EH (cell line): ENCODE results near the gene NME2.
"Not testable (repeated sequence)": the region's sequence is repeated elsewhere in the genome, so short reads cannot be mapped to it uniquely, and the experiment has no call there.

Source experiments
- DNase-seq: peaks from one replicate; pipeline ENCODE4 v3.0.0-alpha.2; 2015; ENCODE audit warnings: low read depth

NME2 gene

DNA sequence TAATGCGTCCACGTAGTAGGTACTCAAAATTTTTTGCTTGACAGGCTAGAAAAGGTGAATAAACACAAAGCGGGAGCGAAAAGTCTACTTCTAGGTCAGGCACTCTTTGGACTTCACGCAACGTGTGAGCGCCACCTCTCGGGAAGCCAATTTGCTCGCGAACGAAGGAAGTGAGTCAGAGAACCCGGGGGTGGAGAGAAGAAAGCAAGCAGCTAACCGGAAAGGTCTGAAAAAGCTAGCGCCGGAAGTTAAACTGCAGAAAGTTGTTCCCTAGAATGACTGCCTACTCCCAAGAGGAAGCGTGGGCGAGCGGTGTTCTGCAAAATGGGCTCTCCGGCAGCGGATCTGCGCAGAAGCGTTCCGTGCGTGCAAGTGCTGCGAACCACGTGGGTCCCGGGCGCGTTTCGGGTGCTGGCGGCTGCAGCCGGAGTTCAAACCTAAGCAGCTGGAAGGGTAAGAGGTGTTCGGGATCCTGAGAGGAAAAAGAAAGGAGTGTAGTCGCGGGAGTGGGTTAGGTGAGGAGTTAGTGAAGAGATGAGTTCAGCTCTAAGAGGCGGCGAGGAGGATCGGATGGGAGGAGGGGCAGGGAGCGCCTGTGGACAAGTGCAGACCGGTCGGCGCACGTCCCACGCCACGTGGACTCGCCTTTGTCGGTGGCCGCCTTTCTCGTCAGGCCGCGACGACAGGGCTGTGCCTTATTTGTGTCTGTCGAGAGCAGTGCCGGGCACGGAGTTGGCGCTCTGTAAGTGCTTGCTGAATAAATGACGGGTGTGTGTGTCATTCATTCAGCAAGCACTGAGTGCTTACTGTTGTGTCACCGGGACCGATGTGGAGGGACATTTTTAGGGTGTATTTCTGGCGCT, 12.8 kb upstream of the NME2 start, which contains the start of gene NME1:
Gene NME1 (plus strand): TSS at position 350 of the 863 bp plus-strand sequence. CDS start 2,096 bp downstream, outside the sequence.
- DNase-seq: peak; percentile 99

DNA sequence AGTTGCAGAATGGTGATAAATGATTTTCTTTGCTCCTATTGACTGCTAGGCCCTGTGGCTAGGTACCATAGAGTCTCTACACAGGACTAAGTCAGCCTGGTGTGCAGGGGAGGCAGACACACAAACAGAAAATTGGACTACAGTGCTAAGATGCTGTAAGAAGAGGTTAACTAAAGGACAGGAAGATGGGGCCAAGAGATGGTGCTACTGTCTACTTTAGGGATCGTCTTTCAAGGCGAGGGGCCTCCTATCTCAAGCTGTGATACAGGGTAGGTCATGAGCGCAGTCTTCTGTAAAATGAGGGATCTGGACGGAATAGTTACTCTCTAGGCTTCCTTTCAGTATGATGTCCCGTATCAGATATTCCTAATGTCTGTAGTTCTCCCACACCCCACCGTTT, 12.0 kb upstream of the NME2 start:
- peak; percentile 41 for DNase-seq

DNA sequence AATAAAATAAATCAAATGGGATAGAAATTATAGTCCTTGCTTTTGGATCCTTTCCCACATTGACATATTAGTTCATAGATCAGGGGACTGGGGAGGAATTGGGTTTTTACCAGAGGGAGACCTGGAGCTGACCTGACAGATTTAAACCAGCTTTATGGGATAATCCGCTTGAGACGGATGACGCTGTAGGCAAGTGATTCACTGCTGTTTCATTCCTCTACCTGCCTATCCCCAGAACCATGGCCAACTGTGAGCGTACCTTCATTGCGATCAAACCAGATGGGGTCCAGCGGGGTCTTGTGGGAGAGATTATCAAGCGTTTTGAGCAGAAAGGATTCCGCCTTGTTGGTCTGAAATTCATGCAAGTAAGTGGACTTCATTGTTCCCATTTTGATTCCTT, 10.8 kb upstream of the NME2 start:
- no peak for DNase-seq

DNA sequence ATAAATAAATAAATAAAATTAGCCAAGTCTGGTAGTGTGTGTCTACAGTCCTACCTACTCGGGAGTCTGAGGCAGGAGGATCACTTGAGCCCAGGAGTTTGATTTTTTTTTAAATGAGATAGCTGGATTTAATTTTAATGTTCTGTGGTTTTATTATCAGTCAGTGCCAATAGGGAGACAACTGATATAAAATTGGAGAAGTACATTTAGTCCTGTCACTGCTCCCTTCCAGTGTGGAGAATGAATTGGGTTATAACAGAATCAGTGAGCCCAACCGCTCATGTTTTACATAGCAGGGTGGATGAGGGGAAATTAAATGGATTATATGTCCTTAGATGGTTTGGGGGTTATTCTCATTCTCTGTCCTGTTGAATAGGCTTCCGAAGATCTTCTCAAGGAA, 6.6 kb upstream of the NME2 start:
- no peak for DNase-seq

DNA sequence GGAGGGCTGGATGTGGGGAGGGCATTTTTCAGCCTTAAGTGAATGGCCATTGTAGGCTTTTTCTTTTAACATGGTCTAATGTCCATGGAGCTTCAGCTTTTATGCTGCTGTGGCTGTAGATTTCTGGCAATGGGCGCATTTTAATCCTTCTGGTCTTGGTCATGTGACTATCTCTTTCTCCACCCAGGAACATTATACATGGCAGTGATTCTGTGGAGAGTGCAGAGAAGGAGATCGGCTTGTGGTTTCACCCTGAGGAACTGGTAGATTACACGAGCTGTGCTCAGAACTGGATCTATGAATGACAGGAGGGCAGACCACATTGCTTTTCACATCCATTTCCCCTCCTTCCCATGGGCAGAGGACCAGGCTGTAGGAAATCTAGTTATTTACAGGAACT, 4.7 kb upstream of the NME2 start:
- no peak for DNase-seq

DNA sequence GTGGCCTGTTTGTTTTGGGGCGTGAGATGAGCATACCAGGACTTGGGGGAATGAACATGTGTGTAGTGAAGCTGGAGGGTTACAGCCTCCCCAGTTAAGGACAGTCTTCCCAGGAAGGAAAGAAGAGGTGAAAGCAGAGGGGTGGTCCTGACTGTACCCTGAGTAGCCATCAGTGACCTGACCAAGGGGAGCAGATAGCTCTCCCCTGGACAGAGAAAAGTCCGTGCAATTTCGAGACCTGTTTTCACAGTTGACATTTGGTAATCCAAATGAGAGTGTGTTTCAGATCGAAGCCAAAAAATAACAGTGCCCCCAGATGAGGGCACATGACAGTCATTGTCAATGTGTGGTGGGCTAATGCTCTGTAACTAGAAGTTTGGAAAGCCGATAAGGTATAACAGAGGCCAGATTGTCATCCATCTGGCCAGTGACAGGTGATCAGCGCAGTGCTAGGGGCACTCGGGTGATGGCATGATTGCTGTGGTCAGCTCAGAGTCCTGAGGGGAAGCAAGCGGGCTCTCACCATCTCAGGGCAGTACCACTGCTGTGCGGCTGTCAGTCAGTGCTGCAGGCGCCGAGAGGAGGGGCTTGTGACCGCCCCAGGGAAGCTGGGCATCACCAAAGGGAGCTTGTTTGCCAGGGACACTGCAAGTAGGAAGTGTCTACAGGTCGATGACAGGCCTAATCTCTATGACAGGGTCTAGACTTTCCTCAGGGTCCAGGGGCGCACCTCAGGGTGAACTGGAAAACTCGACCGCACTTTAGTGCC, 1.1 kb upstream of the NME2 start:
- DNase-seq: no peak

DNA sequence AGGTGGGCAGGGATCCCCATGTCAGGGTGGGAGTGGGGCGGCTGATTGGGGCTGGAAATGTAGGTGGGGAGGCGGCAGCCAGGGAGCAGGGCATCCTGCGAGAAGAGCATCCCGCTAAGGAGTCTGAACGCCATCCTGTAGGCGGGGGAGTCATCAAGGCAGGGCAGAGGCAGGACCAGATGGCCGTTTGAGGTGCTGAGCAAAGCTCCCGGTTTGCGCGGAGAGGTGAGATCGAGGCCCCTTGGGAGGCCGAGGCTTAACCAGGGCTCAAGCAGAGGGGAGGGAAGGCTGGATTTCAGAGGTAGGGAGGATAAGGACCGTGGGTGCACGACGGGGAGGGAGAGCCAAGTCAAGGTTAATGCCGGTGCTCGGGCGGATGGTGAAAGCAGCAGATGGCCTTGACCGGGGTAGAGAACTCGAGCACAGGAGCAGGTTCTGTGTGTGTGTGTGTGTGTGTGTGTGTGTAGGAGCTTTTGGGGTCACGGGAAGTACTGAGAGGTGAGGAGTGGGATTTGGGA, 472 bp upstream of the NME2 start:
- no peak for DNase-seq

DNA sequence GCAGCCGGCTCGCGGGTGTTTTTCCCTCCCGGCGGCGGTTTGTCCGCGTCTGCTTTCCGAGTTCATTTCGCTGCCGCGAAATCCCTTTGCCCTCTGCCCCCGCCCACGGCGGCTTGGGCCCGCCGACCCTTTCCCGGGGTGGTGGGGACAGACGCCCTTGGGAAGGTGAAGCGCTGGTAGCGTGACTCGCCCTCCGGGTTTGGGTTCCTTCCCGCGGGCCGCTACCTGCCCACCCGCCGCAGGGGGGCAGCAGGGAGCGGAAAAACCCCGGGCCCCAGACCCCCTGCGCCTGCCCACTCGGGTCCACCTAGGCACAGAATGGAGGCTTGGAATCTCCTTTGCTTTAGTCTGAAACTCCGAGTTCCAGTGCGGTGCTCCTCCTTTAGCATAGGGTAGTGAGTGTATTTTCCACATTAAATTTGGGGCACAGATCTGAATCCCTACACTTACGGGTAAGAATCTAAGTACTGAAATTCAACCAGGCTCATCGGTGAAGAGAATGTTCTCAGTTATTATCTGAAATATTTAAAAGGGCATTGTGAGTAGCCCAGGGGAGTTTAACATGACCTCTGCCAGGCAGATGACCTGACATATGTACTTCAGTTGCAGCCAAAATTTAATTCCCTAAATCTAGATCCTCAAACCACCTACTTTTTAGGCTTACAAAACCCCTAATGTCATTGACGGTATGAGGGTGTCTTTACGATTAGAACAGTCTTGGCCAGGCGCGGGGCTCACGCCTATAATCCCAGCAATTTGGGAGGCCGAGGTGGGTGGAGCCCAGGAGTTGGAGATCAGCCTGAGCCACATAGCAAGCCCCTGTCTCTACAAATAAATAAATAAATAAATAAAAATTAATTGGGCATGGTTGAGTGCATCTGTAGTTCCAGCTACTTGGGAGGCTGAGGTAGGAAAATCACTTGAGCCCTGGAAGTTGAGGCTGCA, 1.0 kb downstream of the NME2 start:
- DNase-seq: peak; percentile 56

DNA sequence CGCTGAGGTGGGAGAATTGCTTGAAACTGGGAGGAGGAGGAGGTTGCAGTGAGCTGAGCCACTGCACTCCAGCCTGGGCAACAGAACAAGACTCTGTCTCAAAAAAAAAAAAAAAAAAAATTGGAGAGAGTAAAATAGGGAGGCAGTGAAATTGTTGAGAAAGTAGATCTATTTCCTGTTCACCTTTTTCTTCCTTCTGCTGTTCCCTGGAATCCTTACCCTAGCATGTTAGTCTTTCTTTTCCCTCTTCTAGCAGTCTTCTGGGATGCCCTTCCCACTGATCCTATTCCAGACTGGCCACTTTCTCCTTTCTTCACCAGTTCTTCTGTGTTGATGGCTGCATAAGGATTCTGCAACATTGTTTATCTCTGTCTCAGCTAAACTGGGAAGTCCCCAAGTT, 3.1 kb downstream of the NME2 start:
- DNase-seq: no peak

DNA sequence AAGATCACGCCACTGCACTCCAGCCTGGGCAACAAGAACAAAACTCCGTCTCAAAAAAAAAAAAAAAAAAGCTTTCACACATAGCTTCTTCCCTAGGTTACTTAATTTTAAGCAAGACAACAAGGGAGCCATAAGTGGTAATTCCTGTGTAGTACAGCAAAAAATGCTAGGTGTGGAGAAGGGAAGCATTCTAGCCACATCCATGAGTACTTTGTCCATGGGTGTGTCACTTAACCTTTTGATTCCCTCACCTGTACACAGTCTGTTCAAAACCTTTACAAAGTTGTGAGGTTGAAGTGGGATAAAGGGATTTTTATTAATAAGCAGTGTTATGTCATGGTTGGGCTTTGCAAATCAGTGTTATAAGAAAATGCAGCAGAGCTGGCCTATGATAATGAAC, 4.5 kb downstream of the NME2 start:
- no peak for DNase-seq

DNA sequence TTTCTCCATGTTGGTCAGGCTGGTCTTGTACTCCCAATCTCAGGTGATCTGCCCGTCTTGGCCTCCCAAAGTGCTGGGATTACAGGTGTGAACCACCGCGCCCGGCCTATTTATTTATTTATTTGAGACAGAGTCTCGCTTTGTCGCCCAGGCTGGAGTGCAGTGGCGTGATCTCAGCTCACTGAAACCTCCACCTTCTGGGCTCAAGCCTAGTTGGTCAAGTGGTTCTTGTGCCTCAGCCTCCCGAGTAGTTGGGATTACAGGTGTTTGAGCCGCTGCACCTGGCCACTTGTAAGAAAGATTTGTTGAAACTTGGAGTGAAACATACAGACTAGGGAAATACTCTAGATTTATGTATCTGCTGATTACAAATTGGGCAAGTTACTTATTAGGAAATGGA, 5.8 kb downstream of the NME2 start:
- not testable (repeated sequence) for DNase-seq

DNA sequence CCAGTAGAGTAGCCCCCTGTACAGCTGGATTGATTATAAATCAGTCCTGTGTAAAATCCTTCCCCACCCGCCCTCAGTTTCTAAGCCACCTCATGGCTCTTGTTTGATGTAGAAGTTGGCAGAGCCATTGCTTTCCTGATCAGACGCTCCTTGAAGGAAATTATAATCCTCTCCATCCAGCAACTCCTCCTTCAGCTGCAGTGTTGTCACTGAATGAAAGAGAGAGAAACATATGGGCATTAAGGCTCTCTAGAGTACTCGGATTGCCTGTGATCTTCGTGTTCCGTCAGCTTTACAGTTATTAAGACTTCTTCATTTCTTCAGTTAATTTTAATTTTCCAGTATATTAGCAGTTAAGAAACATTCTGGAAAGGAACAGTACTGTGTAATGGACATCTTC, 14.3 kb downstream of the NME2 start:
- DNase-seq: no peak

DNA sequence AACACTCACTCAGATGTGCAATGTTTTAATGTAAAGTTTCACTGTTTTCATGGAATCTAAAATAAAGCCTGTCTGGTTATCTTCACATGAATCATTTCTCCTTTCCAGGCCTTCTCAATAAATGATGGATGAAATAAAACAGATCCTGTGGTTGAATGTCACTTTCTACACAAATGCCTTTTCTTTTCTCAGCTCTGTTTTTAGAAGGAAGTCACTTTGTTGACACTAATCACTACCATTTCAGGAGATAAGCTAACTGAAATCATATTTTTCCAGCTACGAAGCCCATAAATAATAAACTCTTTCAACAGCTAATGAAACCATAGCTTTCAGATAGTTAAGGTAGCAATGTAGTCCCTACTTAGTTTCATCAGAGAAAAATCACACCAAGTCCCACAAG, 17.9 kb downstream of the NME2 start:
- DNase-seq: no peak

DNA sequence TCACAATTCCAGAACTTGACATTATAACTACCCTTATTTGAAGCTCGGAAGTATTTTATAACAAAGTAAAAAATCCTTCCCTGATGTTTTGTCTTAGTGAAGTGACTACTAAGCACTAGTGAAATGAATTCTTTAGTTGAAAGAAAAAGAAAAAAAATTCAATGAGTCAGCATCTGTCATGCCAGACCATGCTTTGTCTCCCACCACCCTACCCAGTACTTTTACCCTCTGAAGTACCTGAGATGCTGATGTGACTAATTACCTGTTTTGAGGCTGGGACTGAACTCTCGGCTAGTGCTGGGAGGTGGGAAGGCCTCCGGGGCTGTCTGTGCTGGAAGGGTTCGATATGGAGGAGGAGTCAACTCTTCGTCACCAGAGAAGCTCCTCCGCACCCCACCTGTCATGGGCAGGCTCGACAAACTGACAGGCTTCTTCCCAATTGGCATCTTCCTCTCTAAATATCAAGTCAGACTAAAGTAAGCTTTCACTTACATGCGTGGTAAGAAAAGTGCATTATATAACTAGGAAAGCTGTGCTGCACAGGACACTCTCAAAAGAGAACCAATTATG, 19.6 kb downstream of the NME2 start:
- no peak for DNase-seq

DNA sequence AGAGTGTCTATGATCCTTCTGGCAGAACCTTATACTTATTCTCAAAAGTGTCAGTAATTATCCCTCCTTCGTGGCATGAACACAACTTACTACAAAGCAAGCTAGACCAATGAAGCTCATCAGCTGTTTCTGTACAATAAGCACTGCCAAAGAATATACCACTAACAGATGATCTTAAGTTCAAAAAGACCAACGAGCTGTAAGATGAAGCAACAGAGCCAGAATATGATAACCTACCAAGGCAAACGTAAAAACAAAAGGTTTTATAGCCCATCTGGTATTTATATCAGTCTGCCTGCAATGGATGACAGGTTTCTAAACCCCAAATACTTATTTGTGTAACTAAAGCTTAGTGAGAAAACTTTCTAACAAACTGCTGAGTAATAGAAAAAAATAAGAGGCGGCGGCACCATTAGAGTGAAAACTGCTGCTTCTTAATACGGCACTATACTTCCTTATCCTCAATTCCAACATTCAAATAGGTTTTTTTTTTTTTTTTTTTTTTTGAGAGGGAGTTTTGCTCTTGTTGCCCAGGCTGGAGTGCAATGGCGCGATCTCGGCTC, 22.1 kb downstream of the NME2 start:
- no peak for DNase-seq

DNA sequence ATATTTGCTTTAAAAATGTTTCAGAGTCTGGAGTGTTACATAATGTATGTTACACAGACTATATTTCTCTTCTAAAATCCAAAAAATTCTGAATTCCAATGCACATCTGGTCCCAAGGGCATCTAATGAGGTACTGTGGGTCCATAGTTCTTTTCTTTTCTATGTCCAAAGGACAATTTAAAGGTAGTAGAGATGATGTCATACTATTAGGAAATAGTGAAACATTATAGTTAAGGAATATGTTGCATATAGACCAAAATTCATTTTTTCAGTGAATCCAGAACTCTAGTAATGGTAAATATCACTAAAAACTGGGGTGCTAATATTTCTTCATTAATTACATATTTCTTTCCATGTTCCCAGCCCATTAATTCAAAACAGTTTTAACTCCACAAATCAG, 23.0 kb downstream of the NME2 start:
- DNase-seq: no peak

DNA sequence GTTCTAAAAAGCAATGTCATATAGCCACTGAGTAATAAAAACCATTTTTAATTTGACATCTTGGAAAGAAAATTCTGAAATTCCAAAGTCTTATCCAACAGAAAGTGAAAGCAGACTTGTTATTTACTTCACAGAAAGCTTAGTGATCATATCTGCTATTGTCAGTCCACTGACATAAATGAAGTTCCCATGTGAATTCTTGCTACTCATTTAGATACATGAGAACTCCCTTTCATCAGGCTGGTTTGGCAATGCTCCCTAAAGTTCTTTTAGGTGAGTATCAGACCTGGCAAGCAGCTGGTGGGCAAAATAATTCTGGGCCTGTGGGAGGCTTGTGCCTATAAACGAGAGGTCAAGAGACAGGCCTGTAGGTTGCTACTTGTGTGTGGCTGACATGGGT, 23.4 kb downstream of the NME2 start:
- no peak for DNase-seq

DNA sequence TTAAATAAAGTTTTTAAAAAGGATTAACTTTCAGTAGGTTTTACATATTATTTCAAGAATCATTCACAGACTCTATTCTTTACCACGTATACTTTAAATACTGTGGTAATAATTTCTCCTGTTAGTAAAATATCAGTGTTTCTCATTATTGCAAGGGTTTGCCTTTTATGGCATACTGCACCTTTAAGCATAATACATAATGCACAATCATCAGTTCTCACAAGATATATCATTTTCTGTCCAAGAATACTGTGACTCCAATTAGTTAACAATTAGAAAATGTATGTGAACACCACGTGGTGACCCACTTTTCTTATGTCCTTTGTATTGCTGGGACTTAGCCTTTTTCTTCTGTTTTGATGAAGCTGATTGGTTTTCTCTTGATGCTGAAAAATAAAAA, 25.7 kb downstream of the NME2 start:
- DNase-seq: no peak

DNA sequence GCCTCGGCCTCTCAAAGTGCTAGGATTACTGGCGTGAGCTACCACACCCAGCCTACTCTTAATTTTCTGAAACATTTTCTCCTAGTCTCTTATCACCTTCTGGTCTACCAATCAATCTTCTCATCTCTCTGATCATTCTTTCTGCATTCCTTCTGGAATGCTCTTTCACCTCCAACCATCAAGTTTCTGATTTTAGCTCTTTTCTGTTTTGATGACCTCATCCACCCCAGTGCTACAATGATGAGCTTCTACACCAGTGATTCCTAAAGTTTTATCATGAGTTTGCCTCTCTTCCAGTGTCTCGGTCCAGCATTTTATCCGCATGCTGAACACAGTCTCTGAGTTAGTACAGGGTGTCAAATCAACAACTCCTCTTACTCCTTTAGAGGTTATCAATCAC, 31.5 kb downstream of the NME2 start:
- DNase-seq: no peak

DNA sequence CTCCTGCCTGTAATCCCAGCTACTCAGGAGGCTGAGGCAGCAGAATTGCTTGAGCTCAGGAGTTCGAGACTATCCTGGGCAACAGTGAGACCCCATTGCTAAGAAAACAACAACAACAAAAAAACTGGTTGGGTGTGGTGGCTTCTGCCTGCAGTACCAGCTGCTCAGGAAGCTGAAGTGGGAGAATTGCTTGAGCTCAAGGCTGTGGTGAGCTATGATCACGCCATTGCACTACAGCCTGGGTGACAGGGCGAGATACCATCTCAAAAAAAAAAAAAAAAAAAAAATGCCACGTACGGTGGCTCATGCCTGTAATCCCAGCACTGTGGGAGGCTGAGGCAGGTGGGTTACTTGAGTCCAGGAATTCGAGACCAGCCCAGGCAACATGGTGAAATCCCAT, 34.1 kb downstream of the NME2 start:
- DNase-seq: no peak

DNA sequence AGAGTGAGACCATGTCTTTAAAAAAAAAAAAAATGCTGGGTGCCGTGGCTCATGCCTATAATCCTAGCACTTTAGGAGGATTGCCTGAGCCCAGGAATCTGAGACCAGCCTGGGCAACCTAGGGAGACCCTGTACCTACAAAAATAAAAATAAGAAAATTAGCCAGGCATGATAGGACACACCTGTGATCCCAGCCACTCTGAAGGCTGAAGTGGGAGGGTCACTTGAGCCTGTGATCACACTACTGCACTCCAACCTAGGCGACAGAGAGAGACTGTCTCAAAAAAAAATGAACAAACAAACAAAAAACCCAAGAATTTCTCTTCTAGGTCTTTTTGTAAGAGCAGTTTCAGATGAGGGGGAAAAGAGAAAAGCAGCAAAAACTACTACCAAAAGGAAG, 34.6 kb downstream of the NME2 start:
- DNase-seq: no peak
